SU-DHL-6 (cell line): ENCODE measurements around the gene POU2F3.

Experiments
- H2AFZ ChIP-seq: fragments of 200-600 bp; sonication (generic); 2 replicates; pipeline ENCODE4 v1.6.1; 2014; ENCODE audit warnings: low read depth, mild to moderate bottlenecking, moderate library complexity, mixed read lengths, antibody characterized with exemption, low read length; ENCODE audit not compliant: severe bottlenecking
- H3F3A ChIP-seq: fragments of 200-600 bp; shearing (Covaris generic); 2 replicates; pipeline ENCODE4 v1.6.0; 2016; ENCODE audit warnings: antibody characterized with exemption, mild to moderate bottlenecking; ENCODE audit not compliant: insufficient read depth
- H3K27ac ChIP-seq: fragments of 200-600 bp; sonication (generic); 2 replicates; pipeline ENCODE4 v1.5.1; 2016; ENCODE audit warnings: low read depth, mild to moderate bottlenecking, low read length, moderate library complexity, mixed read lengths
- H3K27me3 ChIP-seq: fragments of 200-600 bp; sonication (generic), shearing (Covaris generic); 2 replicates; pipeline ENCODE4 v1.6.0; 2014; ENCODE audit warnings: mild to moderate bottlenecking, low read length
- H3K36me3 ChIP-seq: fragments of 200-600 bp; sonication (generic); 2 replicates; pipeline ENCODE4 v1.6.1; 2014; ENCODE audit warnings: mild to moderate bottlenecking, low read length, mixed read lengths
- H3K4me2 ChIP-seq: fragments of 300-600, 200-600 bp; shearing (Covaris generic), sonication (generic); 2 replicates; pipeline ENCODE4 v1.6.0; 2014; ENCODE audit warnings: low read length, low read depth, mild to moderate bottlenecking; ENCODE audit not compliant: poor library complexity, severe bottlenecking
- H3K4me3 ChIP-seq: fragments of 200-600 bp; sonication (generic); 2 replicates; pipeline ENCODE4 v1.5.1; 2014; ENCODE audit warnings: antibody characterized with exemption, low read length, mild to moderate bottlenecking, mixed read lengths; ENCODE audit not compliant: insufficient read depth, poor library complexity, severe bottlenecking
- H3K79me2 ChIP-seq: fragments of 200-600 bp; sonication (generic); 2 replicates; pipeline ENCODE4 v1.6.1; 2014; ENCODE audit warnings: mild to moderate bottlenecking, low read length, moderate library complexity; ENCODE audit not compliant: insufficient read depth
- H3K9ac ChIP-seq: fragments of 200-600 bp; sonication (generic); 2 replicates; pipeline ENCODE4 v1.7.0; 2014; ENCODE audit warnings: mild to moderate bottlenecking, low read length
- H3K9me2 ChIP-seq: fragments of 200-600 bp; sonication (generic); replicated peaks from 2 replicates; pipeline ENCODE4 v1.6.1; 2014; ENCODE audit warnings: low read length; ENCODE audit not compliant: insufficient read depth
- H3K9me3 ChIP-seq: fragments of 200-600 bp; sonication (generic); 2 replicates; pipeline ENCODE4 v1.6.1; 2014; ENCODE audit warnings: low read length, mixed read lengths; ENCODE audit not compliant: insufficient read depth
- H4K20me1 ChIP-seq: fragments of 200-600 bp; sonication (generic); 2 replicates; pipeline ENCODE4 v1.6.1; 2014; ENCODE audit warnings: low read depth, mild to moderate bottlenecking, antibody characterized with exemption, low read length, moderate library complexity, mixed read lengths
- EZH2phosphoT487 ChIP-seq: fragments of 200-600 bp; sonication (generic), shearing (Covaris generic); conservative IDR thresholded peaks from 2 replicates; pipeline ENCODE4 v1.6.1; 2018; ENCODE audit warnings: mild to moderate bottlenecking, antibody characterized with exemption, low read length, moderate library complexity, mixed read lengths
- TF ChIP-seq, protein P1 (sequence below): fragments of 200-600 bp; sonication (generic); IDR thresholded peaks from one replicate; pipeline ENCODE4 v1.5.1; 2017; ENCODE audit warnings: antibody characterized with exemption, mild to moderate bottlenecking, low read length, moderate library complexity; ENCODE audit not compliant: insufficient read depth, poor library complexity, severe bottlenecking

Gene POU2F3

DNA sequence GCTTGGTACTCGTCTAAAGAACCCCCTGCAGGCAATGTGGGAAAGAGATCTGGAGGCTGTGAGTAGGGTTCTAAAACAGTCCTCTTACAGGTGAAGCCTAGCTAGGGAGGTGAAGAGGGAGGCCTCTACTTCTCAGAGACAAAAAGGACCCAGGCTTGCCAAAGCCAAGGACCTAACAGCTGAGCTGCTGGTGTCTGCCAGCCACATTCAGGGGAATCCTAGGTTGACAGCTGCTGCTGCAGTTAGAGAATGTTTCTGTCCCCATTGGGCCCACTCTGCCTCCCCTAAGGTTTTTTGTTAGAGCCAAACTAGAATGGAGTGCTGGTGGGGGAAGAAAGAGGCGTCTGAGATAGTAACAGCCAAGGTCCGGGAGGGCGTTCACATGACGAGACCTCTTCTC, 58.5 kb downstream of the POU2F3 start:
- H3K9ac ChIP-seq: no peak overlapping the region
- no peaks in the 10 kb centered on the region for H3K79me2 ChIP-seq
- H3K4me2 ChIP-seq: no peak overlapping the region
- no peaks in the 10 kb centered on the region for H3K27me3 ChIP-seq
- no peak overlapping the region for H3K27ac ChIP-seq
- H3K4me3 ChIP-seq: no peak overlapping the region
- H3K9me3 ChIP-seq: no peaks in the 10 kb centered on the region
- no peaks in the 10 kb centered on the region for H3K9me2 ChIP-seq
- no peak overlapping the region for H2AFZ ChIP-seq
- no peaks in the 10 kb centered on the region for H4K20me1 ChIP-seq
- H3K36me3 ChIP-seq: no peaks in the 10 kb centered on the region
- H3F3A ChIP-seq: no peaks in the 10 kb centered on the region
- no peak for TF ChIP-seq EZH2phosphoT487
- TF ChIP-seq, protein P1, sequence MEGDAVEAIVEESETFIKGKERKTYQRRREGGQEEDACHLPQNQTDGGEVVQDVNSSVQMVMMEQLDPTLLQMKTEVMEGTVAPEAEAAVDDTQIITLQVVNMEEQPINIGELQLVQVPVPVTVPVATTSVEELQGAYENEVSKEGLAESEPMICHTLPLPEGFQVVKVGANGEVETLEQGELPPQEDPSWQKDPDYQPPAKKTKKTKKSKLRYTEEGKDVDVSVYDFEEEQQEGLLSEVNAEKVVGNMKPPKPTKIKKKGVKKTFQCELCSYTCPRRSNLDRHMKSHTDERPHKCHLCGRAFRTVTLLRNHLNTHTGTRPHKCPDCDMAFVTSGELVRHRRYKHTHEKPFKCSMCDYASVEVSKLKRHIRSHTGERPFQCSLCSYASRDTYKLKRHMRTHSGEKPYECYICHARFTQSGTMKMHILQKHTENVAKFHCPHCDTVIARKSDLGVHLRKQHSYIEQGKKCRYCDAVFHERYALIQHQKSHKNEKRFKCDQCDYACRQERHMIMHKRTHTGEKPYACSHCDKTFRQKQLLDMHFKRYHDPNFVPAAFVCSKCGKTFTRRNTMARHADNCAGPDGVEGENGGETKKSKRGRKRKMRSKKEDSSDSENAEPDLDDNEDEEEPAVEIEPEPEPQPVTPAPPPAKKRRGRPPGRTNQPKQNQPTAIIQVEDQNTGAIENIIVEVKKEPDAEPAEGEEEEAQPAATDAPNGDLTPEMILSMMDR: no peak

DNA sequence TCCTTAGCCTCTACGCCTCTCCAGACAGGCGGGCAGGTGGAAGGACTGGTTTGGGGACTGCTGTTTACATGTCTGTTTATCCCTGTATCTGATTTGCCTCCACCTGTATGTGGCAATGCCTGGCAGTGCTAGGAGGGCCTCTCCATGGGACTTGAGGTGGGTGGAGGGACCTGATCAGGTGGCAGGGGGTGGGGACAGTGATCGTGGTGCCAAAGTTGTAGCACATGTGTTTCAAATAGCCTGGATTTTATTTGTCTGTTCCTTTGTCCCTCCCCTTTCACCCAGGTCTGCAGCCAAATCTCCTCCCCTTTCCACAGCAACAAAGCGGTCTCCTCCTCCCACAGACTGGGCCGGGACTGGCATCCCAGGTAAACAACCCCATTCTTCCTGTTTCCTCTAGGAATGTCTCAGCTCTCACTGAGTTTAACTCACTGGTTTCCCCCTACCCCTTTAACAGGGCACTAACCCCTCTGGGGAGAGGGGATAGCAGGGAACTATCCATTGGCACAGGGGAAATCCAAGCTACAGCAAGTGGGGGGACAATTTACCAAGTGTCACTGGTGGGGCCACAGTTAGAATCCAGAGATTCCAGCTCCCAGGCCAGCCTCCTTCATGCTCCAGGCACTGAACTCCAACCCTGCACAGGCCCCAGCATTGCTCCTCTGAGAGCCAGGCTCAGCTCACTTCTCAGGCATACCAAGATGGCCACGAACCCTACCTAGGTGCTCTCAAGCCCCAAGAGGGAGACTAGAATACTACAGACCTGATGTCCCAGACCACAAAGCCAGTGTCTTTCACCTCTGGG, 62.3 kb downstream of the POU2F3 start:
- Histone ChIP-seq H3K4me2 (no peak overlapping the region), H3K9ac (no peak overlapping the region), H3F3A (no peaks in the 10 kb centered on the region), H3K27me3 (no peaks in the 10 kb centered on the region), H3K27ac (no peak overlapping the region), H3K9me3 (no peaks in the 10 kb centered on the region), H2AFZ (no peak overlapping the region), H4K20me1 (no peaks in the 10 kb centered on the region), H3K9me2 (no peaks in the 10 kb centered on the region), H3K4me3 (no peak overlapping the region), H3K36me3 (no peaks in the 10 kb centered on the region), H3K79me2 (no peaks in the 10 kb centered on the region)
- no peak for TF ChIP-seq EZH2phosphoT487
- TF ChIP-seq, protein P1: no peak

DNA sequence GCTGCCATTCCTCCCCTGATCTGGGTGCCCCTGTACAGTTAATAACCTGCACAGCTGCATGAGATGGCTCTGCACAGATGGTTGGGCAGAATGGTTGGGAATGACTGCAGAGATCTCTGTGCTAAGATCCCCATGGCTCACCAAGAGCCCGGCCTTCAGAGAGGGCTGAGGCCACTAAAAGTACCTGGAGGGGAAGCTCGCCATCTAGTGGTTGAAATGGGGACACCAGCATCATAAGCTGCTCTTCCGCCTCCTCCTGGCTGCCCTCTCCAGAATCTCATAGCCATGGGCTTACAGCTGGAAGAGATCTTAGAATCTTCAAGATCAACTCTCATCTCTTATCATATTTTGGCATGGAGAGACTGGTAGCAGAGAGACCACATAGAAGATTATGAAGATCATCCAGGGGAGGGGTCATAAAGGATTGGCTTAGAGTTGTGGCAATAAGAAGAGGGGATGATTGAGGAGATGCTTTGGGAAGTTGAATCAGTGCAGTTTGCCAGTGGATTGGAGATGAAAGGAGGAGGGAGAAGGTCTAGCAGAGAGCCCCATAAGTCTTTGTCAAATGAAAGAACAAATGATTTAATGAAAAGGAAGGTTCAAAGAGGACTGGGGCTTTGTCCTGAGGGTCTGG, 63.2 kb downstream of the POU2F3 start:
- H3K4me2 ChIP-seq: no peak overlapping the region
- H3K36me3 ChIP-seq: no peaks in the 10 kb centered on the region
- no peak overlapping the region for H3K27ac ChIP-seq
- H3K9ac ChIP-seq: no peak overlapping the region
- no peaks in the 10 kb centered on the region for H3F3A ChIP-seq
- no peaks in the 10 kb centered on the region for H3K9me2 ChIP-seq
- no peaks in the 10 kb centered on the region for H3K9me3 ChIP-seq
- no peaks in the 10 kb centered on the region for H3K27me3 ChIP-seq
- no peaks in the 10 kb centered on the region for H3K79me2 ChIP-seq
- TF ChIP-seq, protein P1: peak; percentile 95
- TF ChIP-seq EZH2phosphoT487: no peak
- no peak overlapping the region for H2AFZ ChIP-seq
- H3K4me3 ChIP-seq: no peak overlapping the region
- H4K20me1 ChIP-seq: no peaks in the 10 kb centered on the region
